ENCODE measurements around the gene HEMGN. TPM values are rescaled to one million over a fixed set of nuclear protein-coding genes. Genes with fewer than 3 reads are reported as not detected.

Gene HEMGN
- total RNA-seq, 3 donors from 2014 or later (not counting 1 experiment from before 2014, with no cell fraction given), result 0.47 to 0.75 (median 0.75) TPM

DNA sequence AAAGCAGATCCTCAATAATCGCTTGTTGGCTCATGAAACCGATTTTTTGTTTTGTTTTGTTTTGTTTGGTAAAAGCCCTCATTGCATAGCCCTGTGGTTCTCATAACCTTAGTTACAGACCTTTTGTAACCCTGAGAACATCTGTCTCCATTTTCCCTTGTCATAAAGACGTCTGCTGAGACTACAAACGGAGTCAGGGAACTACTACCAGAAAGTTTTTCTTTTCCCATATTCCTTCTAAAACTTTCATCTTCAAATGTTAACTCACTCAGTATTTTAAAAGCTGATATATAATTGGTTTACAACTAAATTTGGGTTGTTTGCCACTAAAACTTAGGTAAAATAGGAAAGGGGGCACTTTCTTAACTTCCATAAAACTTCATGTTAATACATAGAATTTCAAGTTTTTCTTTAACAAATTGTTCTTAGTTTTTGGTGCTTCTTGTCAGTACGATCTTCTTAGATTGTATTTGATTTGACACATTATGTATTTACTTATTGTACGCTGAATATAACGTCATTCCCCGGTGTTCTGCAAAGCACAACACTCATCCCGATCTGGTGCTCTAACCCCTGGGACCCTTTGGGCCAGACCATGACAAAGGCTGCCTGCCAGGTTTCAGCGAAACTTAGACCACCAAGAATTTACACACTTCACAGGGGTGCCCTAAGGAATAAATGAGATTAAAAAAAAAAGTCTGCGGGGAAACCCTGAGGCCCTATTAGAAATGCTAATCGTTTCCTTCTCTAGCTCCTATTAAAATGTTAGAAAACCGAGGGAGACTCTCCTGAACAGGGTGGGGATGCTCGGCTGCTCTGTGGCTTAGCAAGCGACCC lies 44.1 kb upstream of the HEMGN start:
- 50% methylated on average over 12 of the region's 15 CpGs for WGBS (ENCODE audit: insufficient coverage)
- peak in 1 of 2 donors; percentile 30 for DNase-seq
- Histone ChIP-seq H3K27me3 (ENCODE audit: control insufficient read depth, insufficient read depth, low read length) (no peaks in the 10 kb centered on the region), H3K4me3 (ENCODE audit: low read length) (peak overlapping the region; percentile 42), H3K9me3 (ENCODE audit: control insufficient read depth, insufficient read depth, low read length) (no peaks in the 10 kb centered on the region), H3K27ac (ENCODE audit: low read length) (peak overlapping the region; percentile 71), H3K36me3 (ENCODE audit: control insufficient read depth, insufficient read depth, low read length) (no peaks in the 10 kb centered on the region), H3K4me1 (ENCODE audit: control insufficient read depth, insufficient read depth, low read length) (peaks cover 20% of the 10 kb centered on the region)
- TF ChIP-seq, protein P1, sequence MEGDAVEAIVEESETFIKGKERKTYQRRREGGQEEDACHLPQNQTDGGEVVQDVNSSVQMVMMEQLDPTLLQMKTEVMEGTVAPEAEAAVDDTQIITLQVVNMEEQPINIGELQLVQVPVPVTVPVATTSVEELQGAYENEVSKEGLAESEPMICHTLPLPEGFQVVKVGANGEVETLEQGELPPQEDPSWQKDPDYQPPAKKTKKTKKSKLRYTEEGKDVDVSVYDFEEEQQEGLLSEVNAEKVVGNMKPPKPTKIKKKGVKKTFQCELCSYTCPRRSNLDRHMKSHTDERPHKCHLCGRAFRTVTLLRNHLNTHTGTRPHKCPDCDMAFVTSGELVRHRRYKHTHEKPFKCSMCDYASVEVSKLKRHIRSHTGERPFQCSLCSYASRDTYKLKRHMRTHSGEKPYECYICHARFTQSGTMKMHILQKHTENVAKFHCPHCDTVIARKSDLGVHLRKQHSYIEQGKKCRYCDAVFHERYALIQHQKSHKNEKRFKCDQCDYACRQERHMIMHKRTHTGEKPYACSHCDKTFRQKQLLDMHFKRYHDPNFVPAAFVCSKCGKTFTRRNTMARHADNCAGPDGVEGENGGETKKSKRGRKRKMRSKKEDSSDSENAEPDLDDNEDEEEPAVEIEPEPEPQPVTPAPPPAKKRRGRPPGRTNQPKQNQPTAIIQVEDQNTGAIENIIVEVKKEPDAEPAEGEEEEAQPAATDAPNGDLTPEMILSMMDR (IDR thresholded peaks at IDR 0.05), result no peak
- Mint-ChIP-seq H3K27me3 (ENCODE audit: low read depth in 2 of 2) (no peaks in the 10 kb centered on the region), H3K4me3 (peak overlapping the region; percentile 84), H3K4me1 (peaks cover 11 to 25% of the 10 kb centered on the region in 2 donors), H3K27ac (peak overlapping the region; percentile 45 to 88), H3K36me3 (no peaks in the 10 kb centered on the region), H3K9me3 (no peaks in the 10 kb centered on the region)
- ATAC-seq, result no peak
- intact Hi-C loops (cut with micrococcal nuclease), result loop anchor here (5.0 kb wide), 2 partner anchors 45 to 50 kb away; partner anchors contain the start of gene HEMGN

DNA sequence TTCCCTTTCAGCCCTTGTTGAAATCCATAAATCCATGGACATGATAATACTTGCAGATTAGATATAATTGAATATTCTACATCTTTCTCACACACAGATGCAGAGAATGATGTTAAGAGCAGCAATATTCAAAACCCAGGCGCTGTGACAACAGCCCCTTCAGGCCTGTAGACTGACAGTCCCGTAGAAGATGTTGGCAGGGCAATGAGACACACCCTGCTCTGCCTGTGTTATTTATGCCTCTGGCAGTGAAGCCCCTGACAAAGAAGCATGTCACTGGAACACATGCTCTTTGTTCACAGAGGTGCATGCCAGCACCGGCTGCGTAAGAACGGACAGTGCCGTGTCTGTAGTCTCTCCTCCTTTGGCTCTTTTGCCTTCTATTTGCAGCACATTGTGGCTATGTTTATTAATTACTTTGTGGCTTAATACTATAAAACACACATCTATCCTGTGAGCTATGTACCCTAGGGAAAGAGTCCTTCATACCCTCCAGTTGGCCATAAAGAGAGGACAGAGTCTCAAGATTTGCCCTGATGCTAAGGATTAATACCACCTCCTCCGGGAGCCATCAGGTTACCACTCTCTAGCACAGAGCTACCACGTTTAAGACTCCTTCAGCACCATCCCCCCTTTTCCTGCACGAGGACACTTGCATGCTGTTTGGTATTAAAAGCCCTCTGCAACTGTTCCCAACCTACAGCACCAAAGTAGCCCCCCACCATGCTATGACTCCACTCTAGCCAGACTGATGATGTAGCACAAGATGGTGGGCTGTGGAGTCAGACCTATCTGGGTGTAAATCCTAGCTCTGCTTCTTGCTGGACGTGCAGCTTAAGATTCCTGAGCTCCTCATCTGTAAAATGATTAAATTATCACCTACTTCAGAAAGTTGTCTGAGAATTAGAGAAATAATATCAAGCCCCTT lies 43.2 kb upstream of the HEMGN start:
- no peaks in the 10 kb centered on the region for H3K36me3 Mint-ChIP-seq
- H3K4me1 ChIP-seq (ENCODE audit: control insufficient read depth, insufficient read depth, low read length), result peaks cover 19% of the 10 kb centered on the region
- H3K4me1 Mint-ChIP-seq, result peaks cover 4 to 18% of the 10 kb centered on the region in 2 donors
- no peak overlapping the region for H3K4me3 ChIP-seq (ENCODE audit: low read length)
- H3K4me3 Mint-ChIP-seq, result no peak overlapping the region
- no peaks in the 10 kb centered on the region for H3K9me3 ChIP-seq (ENCODE audit: control insufficient read depth, insufficient read depth, low read length)
- intact Hi-C loops (cut with micrococcal nuclease), result loop anchor here (5.0 kb wide), 2 partner anchors 44 to 51 kb away; partner anchors contain the start of gene HEMGN
- WGBS (ENCODE audit: insufficient coverage), result 90% methylated on average over 10 of the region's 10 CpGs
- no peaks in the 10 kb centered on the region for H3K27me3 ChIP-seq (ENCODE audit: control insufficient read depth, insufficient read depth, low read length)
- no peaks in the 10 kb centered on the region for H3K27me3 Mint-ChIP-seq (ENCODE audit: low read depth in 2 of 2)
- TF ChIP-seq, protein P1 (IDR thresholded peaks at IDR 0.05), result no peak
- H3K9me3 Mint-ChIP-seq, result no peaks in the 10 kb centered on the region
- H3K27ac Mint-ChIP-seq, result peak overlapping the region in 1 of 2 donors; percentile 88
- no peak for ATAC-seq
- no peak for DNase-seq
- H3K27ac ChIP-seq (ENCODE audit: low read length), result no peak overlapping the region
- no peaks in the 10 kb centered on the region for H3K36me3 ChIP-seq (ENCODE audit: control insufficient read depth, insufficient read depth, low read length)

DNA sequence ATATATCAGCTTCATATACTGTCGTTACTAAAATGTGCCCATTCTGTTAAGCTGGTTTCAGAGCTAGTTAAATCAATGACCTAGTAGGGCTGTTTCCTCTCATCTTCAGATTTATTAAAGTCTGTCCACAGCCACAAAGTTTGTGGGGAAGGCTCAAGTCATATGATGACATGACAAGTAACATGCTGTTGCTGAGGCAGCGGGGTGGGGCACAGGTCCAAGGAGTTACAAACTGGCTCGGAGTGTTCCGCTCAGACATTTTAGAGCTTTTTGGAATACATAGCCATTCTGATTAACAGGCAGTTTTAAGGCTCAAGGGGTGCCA lies 42.5 kb upstream of the HEMGN start:
- H3K27me3 Mint-ChIP-seq (ENCODE audit: low read depth in 2 of 2), result no peaks in the 10 kb centered on the region
- Histone ChIP-seq H3K9me3 (ENCODE audit: control insufficient read depth, insufficient read depth, low read length) (no peaks in the 10 kb centered on the region), H3K27ac (ENCODE audit: low read length) (no peak overlapping the region), H3K27me3 (ENCODE audit: control insufficient read depth, insufficient read depth, low read length) (no peaks in the 10 kb centered on the region), H3K4me3 (ENCODE audit: low read length) (no peak overlapping the region), H3K4me1 (ENCODE audit: control insufficient read depth, insufficient read depth, low read length) (peaks cover 13% of the 10 kb centered on the region), H3K36me3 (ENCODE audit: control insufficient read depth, insufficient read depth, low read length) (no peaks in the 10 kb centered on the region)
- no peak for DNase-seq
- H3K27ac Mint-ChIP-seq, result no peak overlapping the region
- H3K36me3 Mint-ChIP-seq, result no peaks in the 10 kb centered on the region
- H3K9me3 Mint-ChIP-seq, result no peaks in the 10 kb centered on the region
- TF ChIP-seq, protein P1 (IDR thresholded peaks at IDR 0.05), result no peak
- intact Hi-C loops (cut with micrococcal nuclease), result loop anchor here (5.0 kb wide), 2 partner anchors 43 to 52 kb away; partner anchors contain the start of gene HEMGN
- no peak overlapping the region for H3K4me3 Mint-ChIP-seq
- 100% methylated on average over 3 of the region's 4 CpGs for WGBS (ENCODE audit: insufficient coverage)
- no peak for ATAC-seq
- peaks cover 0 to 12% of the 10 kb centered on the region in 2 donors for H3K4me1 Mint-ChIP-seq
